HepG2 (cell line): Measurements from ENCODE around the gene TRPM5. TPM values are rescaled to one million over a fixed set of nuclear protein-coding genes. Genes with fewer than 3 reads are reported as not detected.
A peak's percentile ranks its signal among the peaks of the same experiment; 100 is the strongest.

Experiments used
- ATAC-seq: fragments of 200-7000 bp; cut with Tn5 transposase; 3 replicates; pipeline ENCODE4 v1.9.1; 2020; ENCODE audit warnings: mild to moderate bottlenecking, moderate library complexity
- BruUV-seq: library from RNA; stranded (reverse); fragments of 400-500 nt; replicated peaks from 2 replicates; lab custom pipeline; 2021; lab: Mats Ljungman, UMichigan
- CTCF ChIA-PET: fragments of 300-600 bp; formaldehyde crosslinking; extraction: SDS; loops from one replicate; lab custom pipeline; 2021; ENCODE audit warnings: low total read pairs, inconsistent platforms, low intra/inter-chr PET ratio; lab: Yijun Ruan, JAX
- POLR2A ChIA-PET: fragments of 350-600 bp; sonication (Branson Sonifier 250); formaldehyde crosslinking; loops from one replicate; lab custom pipeline; 2020; ENCODE audit warnings: antibody characterized with exemption, inconsistent platforms; lab: Yijun Ruan, JAX
- DNase-seq: peaks from one replicate; pipeline ENCODE4 v3.0.0-alpha.2; 2015; ENCODE audit warnings: low spot score
- FAIRE-seq: peaks from 3 replicates; lab custom pipeline; 2011; peaks lifted over from hg19 to GRCh38; lab: Jason Lieb, UNC
- H2AFZ ChIP-seq: one replicate; pipeline ENCODE4 v1.6.1; 2011; ENCODE audit warnings: low read length, inconsistent platforms
- H3K27ac ChIP-seq: fragments of 300-600 bp; 3 replicates; pipeline ENCODE4 v1.8.0; 2011; ENCODE audit warnings: mixed run types, mild to moderate bottlenecking, mixed read lengths, low read length, inconsistent platforms; ENCODE audit not compliant: insufficient read depth; ENCODE audit errors: extremely low read length
- H3K27me3 ChIP-seq, 2 experiments: fragments of 200-600 bp in 1 of 2; 2 replicates in 1 of 2; 3 replicates in 1 of 2; pipeline versions ENCODE4 v1.6.0 to v1.8.0; 2011; ENCODE audit warnings: low read length in 2 of 2, mild to moderate bottlenecking in 2 of 2, moderate library complexity in 2 of 2, inconsistent platforms in 1 of 2; ENCODE audit not compliant: insufficient read depth in 2 of 2, control insufficient read depth in 1 of 2
- H3K36me3 ChIP-seq, 2 experiments: fragments of 200-600 bp in 1 of 2; replicated peaks in 1 of 2; 2 replicates in 1 of 2; 3 replicates in 1 of 2; pipeline versions ENCODE4 v1.5.1 to v1.8.0; 2011; ENCODE audit warnings: low read length in 2 of 2, inconsistent platforms in 1 of 2; ENCODE audit not compliant: insufficient read depth in 2 of 2, control insufficient read depth in 1 of 2
- H3K4me1 ChIP-seq: 2 replicates; pipeline ENCODE4 v1.5.1; 2012; ENCODE audit warnings: low read length, inconsistent platforms; ENCODE audit not compliant: insufficient read depth
- H3K4me2 ChIP-seq: 2 replicates; pipeline ENCODE4 v1.6.0; 2011; ENCODE audit warnings: low read depth, low read length, inconsistent platforms
- H3K4me3 ChIP-seq, 3 experiments: fragments of 200-600 bp in 1 of 3; sonication (generic), shearing (Covaris generic) in 1 of 3; replicated peaks in 1 of 3; 2 replicates each; pipeline ENCODE4 v1.5.1; 2011 to 2016; ENCODE audit warnings: low read length in 3 of 3, inconsistent platforms in 2 of 3, low read depth in 2 of 3, mild to moderate bottlenecking in 2 of 3, control low read depth in 1 of 3, mixed read lengths in 1 of 3; ENCODE audit not compliant: insufficient read depth in 1 of 3
- H3K79me2 ChIP-seq: one replicate; pipeline ENCODE4 v1.6.1; 2011; ENCODE audit warnings: low read length, inconsistent platforms; ENCODE audit not compliant: insufficient read depth
- H3K9ac ChIP-seq: 2 replicates; pipeline ENCODE4 v1.6.0; 2011; ENCODE audit warnings: mild to moderate bottlenecking, low read depth, low read length, inconsistent platforms; ENCODE audit not compliant: insufficient read depth
- H3K9me3 ChIP-seq: 2 replicates; pipeline ENCODE4 v1.5.1; 2012; ENCODE audit warnings: mild to moderate bottlenecking, low read length
- H4K20me1 ChIP-seq: 2 replicates; pipeline ENCODE4 v1.6.0; 2011; ENCODE audit warnings: inconsistent platforms, mild to moderate bottlenecking, low read length, moderate library complexity; ENCODE audit not compliant: insufficient read depth
- GATAD2A ChIP-seq: IDR thresholded peaks from 2 replicates; pipeline ENCODE4 v1.6.1; 2016
- GFI1 ChIP-seq: sonication (generic); formaldehyde crosslinking; IDR thresholded peaks from 2 replicates; pipeline ENCODE4 v1.5.0; 2020; ENCODE audit warnings: missing genetic modification reagents, mild to moderate bottlenecking, borderline replicate concordance
- MEIS2 ChIP-seq: sonication (generic); formaldehyde crosslinking; IDR thresholded peaks from 2 replicates; pipeline ENCODE4 v1.9.0; 2021; ENCODE audit warnings: mild to moderate bottlenecking, missing genetic modification reagents
- RBM22 ChIP-seq: fragments of 200-400 bp; formaldehyde crosslinking; optimal IDR thresholded peaks from 2 replicates; pipeline ENCODE3; 2017; ENCODE audit warnings: mild to moderate bottlenecking, low read length, moderate library complexity
- ZBTB37 ChIP-seq: sonication (generic); formaldehyde crosslinking; IDR thresholded peaks from 2 replicates; pipeline ENCODE4 v1.4.0; 2020; ENCODE audit warnings: mild to moderate bottlenecking, missing genetic modification reagents
- ZFX ChIP-seq: sonication (generic); formaldehyde crosslinking; IDR thresholded peaks from 2 replicates; pipeline ENCODE4 v1.4.0; 2020; ENCODE audit warnings: mild to moderate bottlenecking, low read depth, missing genetic modification reagents, moderate library complexity
- ZNF878 ChIP-seq: sonication (generic); formaldehyde crosslinking; IDR thresholded peaks from 2 replicates; pipeline ENCODE4 v1.8.1; 2023; ENCODE audit warnings: mild to moderate bottlenecking, missing genetic modification reagents, moderate library complexity
- WGBS: methylation state at CpG from one replicate; pipeline ENCODE4 v1.1.6; 2017; ENCODE audit warnings: low lambda C conversion rate; 5-methylcytosine and 5-hydroxymethylcytosine counted together
- in situ Hi-C: cut with HindIII; loops from 2 replicates; pipeline ENCODE4 v1.10.0; 2017; ENCODE audit warnings: low pct_unique_long_range_greater_than_20kb; ENCODE audit not compliant: extremely low pct_ligation_motif_present
- intact Hi-C: fragments of 100-400 bp; cut with micrococcal nuclease; formaldehyde crosslinking; loops from one replicate; pipeline ENCODE4 v1.10.0; 2022; ENCODE audit not compliant: unreplicated experiment
- polyA plus RNA-seq, 8 experiments: library from polyadenylated mRNA; depleted of rRNA in 3 of 8; stranded (reverse) in 7 of 8; unstranded in 1 of 8; fragments of >200 nt; fragmentation: Illumina TruSeq in 4 of 8; extraction: Trizol in 4 of 8; gene quantifications; 2 replicates each; pipeline versions ENCODE4 v1.2.1 to v1.2.3, GENCODE V29; 2011 to 2016; ENCODE audit warnings: low read depth in 4 of 8, missing spikeins in 1 of 8, mixed read lengths in 1 of 8; ENCODE audit not compliant: insufficient read depth in 1 of 8
- total RNA-seq, 5 experiments: library from RNA; depleted of rRNA; stranded (reverse); fragments of >200 nt; fragmentation: Illumina TruSeq; extraction: Trizol; gene quantifications; 2 replicates each; pipeline ENCODE4 v1.2.3, GENCODE V29; 2016; ENCODE audit warnings: low read depth in 1 of 5
- TF ChIP-seq, protein P1 (sequence below): sonication (generic); formaldehyde crosslinking; IDR thresholded peaks from 2 replicates; pipeline ENCODE4 v1.8.0; 2022; ENCODE audit warnings: missing genetic modification reagents, low read depth, mild to moderate bottlenecking, borderline replicate concordance

The TRPM5 gene
- total and polyA plus RNA-seq, 2 of the 13 experiments (the other 11 are each of a cell fraction or from before 2014, with no cell fraction given), result 0.12 TPM; not detected in 1

DNA sequence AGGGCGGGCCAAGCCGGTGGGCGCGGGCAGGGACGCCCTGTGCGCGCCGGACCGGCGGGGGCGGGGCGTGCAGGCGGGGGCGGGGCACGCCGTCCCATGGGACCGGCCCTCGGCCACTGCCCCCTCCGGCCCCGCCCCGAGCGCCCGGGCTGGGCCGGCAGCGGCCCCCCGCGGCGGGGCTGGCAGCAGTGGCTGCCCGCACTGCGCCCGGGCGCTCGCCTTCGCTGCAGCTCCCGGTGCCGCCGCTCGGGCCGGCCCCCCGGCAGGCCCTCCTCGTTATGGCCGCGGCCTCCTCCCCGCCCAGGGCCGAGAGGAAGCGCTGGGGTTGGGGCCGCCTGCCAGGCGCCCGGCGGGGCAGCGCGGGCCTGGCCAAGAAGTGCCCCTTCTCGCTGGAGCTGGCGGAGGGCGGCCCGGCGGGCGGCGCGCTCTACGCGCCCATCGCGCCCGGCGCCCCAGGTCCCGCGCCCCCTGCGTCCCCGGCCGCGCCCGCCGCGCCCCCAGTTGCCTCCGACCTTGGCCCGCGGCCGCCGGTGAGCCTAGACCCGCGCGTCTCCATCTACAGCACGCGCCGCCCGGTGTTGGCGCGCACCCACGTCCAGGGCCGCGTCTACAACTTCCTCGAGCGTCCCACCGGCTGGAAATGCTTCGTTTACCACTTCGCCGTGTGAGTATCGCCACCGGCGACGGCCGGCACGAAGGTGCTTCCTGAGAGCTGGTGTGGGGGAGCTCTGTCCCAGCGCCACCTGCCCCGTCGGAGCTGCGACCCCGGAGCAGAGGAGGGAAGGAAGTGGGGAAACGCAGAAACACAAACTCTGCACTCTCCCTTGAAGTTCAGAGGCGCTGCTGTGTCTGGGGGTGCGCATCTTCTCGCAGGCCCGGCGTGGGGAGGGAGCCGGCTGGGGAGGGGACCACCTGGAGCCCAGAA lies 769 bp upstream of the TRPM5 start, which contains the start of gene KCNQ1:
Gene KCNQ1, plus strand, starts transcription at position 188 of the 925 bp plus-strand sequence. Its CDS starts 91 bp downstream, at position 279.
- FAIRE-seq, result no peak
- 45% methylated on average over 24 of the region's 116 CpGs for WGBS
- Histone ChIP-seq H3K36me3 (no peaks in the 10 kb centered on the region), H3K79me2 (no peaks in the 10 kb centered on the region), H2AFZ (no peak within 1 kb of the TSS), H3K4me2 (no peak within 1 kb of the TSS), H4K20me1 (no peaks in the 10 kb centered on the region)
- CTCF ChIA-PET, result no interaction called here
- DNase-seq, result no peak
- no TSS peak for BruUV-seq
- intact Hi-C loops (no loop called here), in situ Hi-C loops (no loop called here)
- TF ChIP-seq, protein P1, sequence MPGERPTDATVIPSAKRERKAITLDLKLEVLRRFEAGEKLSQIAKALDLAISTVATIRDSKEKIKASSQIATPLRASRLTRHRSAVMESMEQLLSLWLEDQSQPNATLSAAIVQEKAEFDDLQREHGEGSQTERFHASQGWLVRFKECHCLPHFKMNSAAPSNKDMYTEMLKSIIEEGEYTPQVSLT (CRISPR knock-in tag), result no peak
- TF ChIP-seq RBM22 (no peak), ZFX (CRISPR knock-in tag) (no peak), ZBTB37 (no peak), MEIS2 (CRISPR knock-in tag) (no peak), GATAD2A (no peak), ZNF878 (no peak), GFI1 (CRISPR knock-in tag) (no peak)
- TF ChIP-seq, all 625 proteins: peak for 0
- H3K27me3 ChIP-seq, result peaks cover 18 to 69% of the 10 kb centered on the region in 2 experiments; a peak in 4 of 5 replicates
- ATAC-seq, result peak; percentile 18; the same call in 1 of the 3 replicates
- POLR2A ChIA-PET, result no interaction called here
- H3K4me3 ChIP-seq, result no peak within 1 kb of the TSS
- no peaks in the 10 kb centered on the region for H3K4me1 ChIP-seq
- H3K27ac ChIP-seq, result no peak within 1 kb of the TSS
- no peaks in the 10 kb centered on the region for H3K9me3 ChIP-seq
- H3K9ac ChIP-seq, result no peak within 1 kb of the TSS
